ENCODE measurements around the gene BCAR1.

DNA sequence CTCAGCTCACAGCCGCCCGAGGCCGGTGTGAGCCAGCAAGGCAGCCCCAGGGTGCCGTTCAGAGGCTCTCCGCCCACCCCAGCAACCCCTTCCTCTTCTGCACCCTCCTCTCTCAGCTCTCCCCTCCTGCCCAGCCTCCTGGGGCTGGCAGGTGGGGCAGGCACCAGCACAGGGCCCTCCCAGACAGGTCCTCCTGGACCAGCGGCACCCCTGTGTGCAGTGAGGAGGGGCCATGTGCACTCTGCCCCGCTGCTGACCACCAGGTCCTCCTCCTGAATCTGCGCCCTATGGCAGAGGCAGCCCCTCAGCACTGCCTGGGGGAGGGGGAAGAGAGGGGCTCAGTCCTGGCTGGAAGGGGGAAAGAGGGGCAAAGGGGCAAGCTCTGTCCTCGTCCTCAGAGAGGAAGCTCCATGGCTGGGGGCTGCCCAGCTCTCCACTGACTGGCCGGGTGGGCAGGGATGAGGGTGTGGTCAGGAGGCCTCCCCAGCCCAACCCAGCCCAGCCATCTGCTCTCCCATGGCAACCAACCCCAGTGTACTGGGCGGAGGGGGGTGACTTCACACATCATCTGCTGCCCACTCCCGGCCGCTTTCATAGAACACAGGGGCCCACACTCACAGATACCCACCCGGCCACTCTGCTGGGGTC, 5.4 kb upstream of the BCAR1 start:
- TF ChIP-seq, protein P1, sequence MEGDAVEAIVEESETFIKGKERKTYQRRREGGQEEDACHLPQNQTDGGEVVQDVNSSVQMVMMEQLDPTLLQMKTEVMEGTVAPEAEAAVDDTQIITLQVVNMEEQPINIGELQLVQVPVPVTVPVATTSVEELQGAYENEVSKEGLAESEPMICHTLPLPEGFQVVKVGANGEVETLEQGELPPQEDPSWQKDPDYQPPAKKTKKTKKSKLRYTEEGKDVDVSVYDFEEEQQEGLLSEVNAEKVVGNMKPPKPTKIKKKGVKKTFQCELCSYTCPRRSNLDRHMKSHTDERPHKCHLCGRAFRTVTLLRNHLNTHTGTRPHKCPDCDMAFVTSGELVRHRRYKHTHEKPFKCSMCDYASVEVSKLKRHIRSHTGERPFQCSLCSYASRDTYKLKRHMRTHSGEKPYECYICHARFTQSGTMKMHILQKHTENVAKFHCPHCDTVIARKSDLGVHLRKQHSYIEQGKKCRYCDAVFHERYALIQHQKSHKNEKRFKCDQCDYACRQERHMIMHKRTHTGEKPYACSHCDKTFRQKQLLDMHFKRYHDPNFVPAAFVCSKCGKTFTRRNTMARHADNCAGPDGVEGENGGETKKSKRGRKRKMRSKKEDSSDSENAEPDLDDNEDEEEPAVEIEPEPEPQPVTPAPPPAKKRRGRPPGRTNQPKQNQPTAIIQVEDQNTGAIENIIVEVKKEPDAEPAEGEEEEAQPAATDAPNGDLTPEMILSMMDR (IDR thresholded peaks at IDR 0.05), result no peak
- TF ChIP-seq POLR2A (IDR thresholded peaks at IDR 0.05), result no peak
